HCT116 (cell line): ENCODE measurements around the gene LRRC4. TPM values are rescaled to one million over a fixed set of nuclear protein-coding genes. Genes with fewer than 3 reads are reported as not detected.

Source experiments
- ATAC-seq: fragments of 200-7000 bp; cut with Tn5 transposase; 2 replicates; pipeline ENCODE4 v1.9.1; 2020; ENCODE audit warnings: mild to moderate bottlenecking, moderate library complexity
- BruUV-seq: library from RNA; stranded (reverse); fragments of 400-500 nt; replicated peaks from 2 replicates; lab custom pipeline; 2021; lab: Mats Ljungman, UMichigan
- CTCF ChIA-PET: fragments of 300-600 bp; sonication (Branson Sonifier 250); formaldehyde crosslinking; loops from one replicate; lab custom pipeline; 2021; ENCODE audit warnings: antibody characterized with exemption; lab: Charles Lee
- POLR2A ChIA-PET: fragments of 300-600, 350-600 bp; sonication (Branson Sonifier 250); formaldehyde crosslinking; loops from one replicate; lab custom pipeline; 2021; ENCODE audit warnings: antibody characterized with exemption; lab: Charles Lee
- RAD21 ChIA-PET, 2 experiments: fragments of 300-600 bp; sonication (Branson Sonifier 250); formaldehyde crosslinking; loops; one replicate each; lab custom pipeline; 2023; ENCODE audit warnings: low total read pairs in 2 of 2; ENCODE audit not compliant: uncharacterized antibody in 2 of 2, unreplicated experiment in 2 of 2, low non-redundant PET in 1 of 2; lab: Charles Lee
- DNase-seq: peaks from one replicate; pipeline ENCODE4 v3.0.0-alpha.2; 2010; ENCODE audit warnings: low read depth, low spot score
- H2AFZ ChIP-seq: fragments of 200-600 bp; shearing (Covaris generic), sonication (generic); 2 replicates; pipeline ENCODE4 v1.6.1; 2017; ENCODE audit warnings: low read depth, mixed run types, mixed read lengths, antibody characterized with exemption, low read length; ENCODE audit not compliant: poor library complexity, severe bottlenecking
- H3K27ac ChIP-seq: 2 replicates; pipeline ENCODE4 v1.5.1; 2012; ENCODE audit warnings: low read depth, low read length
- H3K27me3 ChIP-seq: fragments of 200-600 bp; sonication (generic); 2 replicates; pipeline ENCODE4 v1.6.1; 2016; ENCODE audit warnings: mixed run types, low read length, mixed read lengths; ENCODE audit not compliant: insufficient read depth
- H3K36me3 ChIP-seq, 2 experiments: fragments of 200-500 bp in 1 of 2; fragments of 200-600 bp in 1 of 2; sonication (Bioruptor generic) in 1 of 2; sonication (generic) in 1 of 2; 2 replicates each; pipeline versions ENCODE4 v1.5.1 to v1.6.1; 2014 to 2016; ENCODE audit warnings: low read length in 2 of 2, inconsistent platforms in 1 of 2, mixed read lengths in 1 of 2, mixed run types in 1 of 2; ENCODE audit not compliant: insufficient read depth in 2 of 2, control insufficient read depth in 1 of 2
- H3K4me1 ChIP-seq, 2 experiments: fragments of 200-600 bp in 1 of 2; sonication (generic) in 1 of 2; 2 replicates each; pipeline versions ENCODE4 v1.5.1 to v1.6.1; 2012 to 2017; ENCODE audit warnings: low read length in 2 of 2, inconsistent platforms in 1 of 2, mild to moderate bottlenecking in 1 of 2, mixed read lengths in 1 of 2, mixed run types in 1 of 2, moderate library complexity in 1 of 2; ENCODE audit not compliant: insufficient read depth in 2 of 2, control insufficient read depth in 1 of 2
- H3K4me2 ChIP-seq: fragments of 200-600 bp; sonication (generic); 2 replicates; pipeline ENCODE4 v1.6.1; 2017; ENCODE audit warnings: mixed run types, low read length, mixed read lengths
- H3K4me3 ChIP-seq, 2 experiments: fragments of 200-600 bp in 1 of 2; sonication (generic) in 1 of 2; replicated peaks in 1 of 2; 2 replicates each; pipeline ENCODE4 v1.5.1; 2011 to 2016; ENCODE audit warnings: low read length in 2 of 2, control low read depth in 1 of 2, low read depth in 1 of 2, mild to moderate bottlenecking in 1 of 2, mixed read lengths in 1 of 2, mixed run types in 1 of 2
- H3K79me2 ChIP-seq: fragments of 200-600 bp; sonication (generic); 2 replicates; pipeline ENCODE4 v1.6.1; 2017; ENCODE audit warnings: mild to moderate bottlenecking, mixed run types, low read length, moderate library complexity, mixed read lengths; ENCODE audit not compliant: insufficient read depth
- H3K9ac ChIP-seq: fragments of 200-600 bp; sonication (generic); 2 replicates; pipeline ENCODE4 v1.6.1; 2016; ENCODE audit warnings: low read length, mixed read lengths
- H3K9me2 ChIP-seq: fragments of 200-600 bp; sonication (generic), shearing (Covaris generic); 2 replicates; pipeline ENCODE4 v1.6.1; 2017; ENCODE audit warnings: mixed run types, mild to moderate bottlenecking, moderate library complexity; ENCODE audit not compliant: insufficient read depth
- H3K9me3 ChIP-seq, 2 experiments: fragments of 200-500 bp in 1 of 2; fragments of 200-600 bp in 1 of 2; sonication (Bioruptor generic) in 1 of 2; sonication (generic) in 1 of 2; 2 replicates each; pipeline ENCODE4 v1.6.1; 2014 to 2017; ENCODE audit warnings: low read length in 2 of 2, mixed read lengths in 2 of 2, inconsistent platforms in 1 of 2, low read depth in 1 of 2, mild to moderate bottlenecking in 1 of 2, mixed run types in 1 of 2, moderate library complexity in 1 of 2; ENCODE audit not compliant: control insufficient read depth in 1 of 2, insufficient read depth in 1 of 2
- H4K20me1 ChIP-seq: fragments of 200-600 bp; sonication (generic), shearing (Covaris generic); 2 replicates; pipeline ENCODE4 v1.6.1; 2017; ENCODE audit warnings: mixed run types, mild to moderate bottlenecking, moderate library complexity; ENCODE audit not compliant: insufficient read depth
- CEBPB ChIP-seq: IDR thresholded peaks from 2 replicates; pipeline ENCODE4 v1.6.1; 2012; ENCODE audit warnings: low read depth
- CTCF ChIP-seq, 3 experiments: fragments of 200-600 bp in 1 of 3; sonication (generic) in 1 of 3; IDR thresholded peaks in 2 of 3; conservative IDR thresholded peaks in 1 of 3; 2 replicates each; pipeline ENCODE4 v1.5.1; 2012 to 2017; ENCODE audit warnings: low read depth in 2 of 3, low read length in 2 of 3, antibody characterized with exemption in 1 of 3, borderline replicate concordance in 1 of 3, control low read depth in 1 of 3, mild to moderate bottlenecking in 1 of 3, mixed read lengths in 1 of 3, mixed run types in 1 of 3, moderate library complexity in 1 of 3; ENCODE audit not compliant: insufficient read depth in 1 of 3
- EGR1 ChIP-seq: IDR thresholded peaks from 2 replicates; pipeline ENCODE4 v1.6.1; 2012; ENCODE audit warnings: low read depth
- ELF1 ChIP-seq: IDR thresholded peaks from 2 replicates; pipeline ENCODE4 v1.6.1; 2012; ENCODE audit warnings: low read depth, borderline replicate concordance
- EZH2 ChIP-seq: fragments of 200-600 bp; sonication (generic); IDR thresholded peaks from 2 replicates; pipeline ENCODE4 v1.6.1; 2017; ENCODE audit warnings: antibody characterized with exemption, mixed run types
- EZH2phosphoT487 ChIP-seq: fragments of 200-600 bp; IDR thresholded peaks from 2 replicates; pipeline ENCODE4 v1.6.1; 2018; ENCODE audit warnings: antibody characterized with exemption, borderline replicate concordance
- FOSL1 ChIP-seq: IDR thresholded peaks from 2 replicates; pipeline ENCODE4 v1.6.1; 2012; ENCODE audit warnings: low read depth
- MAX ChIP-seq: IDR thresholded peaks from 2 replicates; pipeline ENCODE4 v1.6.1; 2012
- POLR2A ChIP-seq: IDR thresholded peaks from 2 replicates; pipeline ENCODE4 v1.7.0; 2011; ENCODE audit warnings: borderline replicate concordance; ENCODE audit not compliant: insufficient read depth, insufficient read length; ENCODE audit errors: extremely low read depth
- TCF7L2 ChIP-seq: IDR thresholded peaks from 2 replicates; pipeline ENCODE4 v1.7.0; 2011; ENCODE audit warnings: borderline replicate concordance, inconsistent platforms; ENCODE audit not compliant: insufficient read depth, insufficient read length; ENCODE audit errors: extremely low read depth
- YY1 ChIP-seq: IDR thresholded peaks from 2 replicates; pipeline ENCODE4 v1.6.1; 2011; ENCODE audit warnings: low read length, low read depth, moderate library complexity, mild to moderate bottlenecking; ENCODE audit not compliant: insufficient replicate concordance; ENCODE audit errors: extremely low read depth
- ZFX ChIP-seq: fragments of 450-650 bp; IDR thresholded peaks from 2 replicates; pipeline ENCODE4 v1.6.1; 2017
- ZNF274 ChIP-seq: fragments of 200-500 bp; sonication (Bioruptor generic); IDR thresholded peaks from 2 replicates; pipeline ENCODE4 v1.6.1; 2014; ENCODE audit warnings: mild to moderate bottlenecking, low read depth, low read length, inconsistent platforms
- intact Hi-C: fragments of 100-400 bp; cut with micrococcal nuclease; formaldehyde crosslinking; loops from 2 replicates; pipeline ENCODE4 v1.10.0; 2022
- total RNA-seq: library from RNA; stranded (reverse); gene quantifications from one replicate; pipeline ENCODE4 v1.2.1, GENCODE V29; 2021; ENCODE audit not compliant: unreplicated experiment
- TF ChIP-seq, protein P1 (sequence below): IDR thresholded peaks from 2 replicates; pipeline ENCODE4 v1.6.1; 2012; ENCODE audit warnings: low read depth

The LRRC4 gene
- total RNA-seq, 1 experiment from 2014 or later: not detected

- DNase-seq: no peak
- no peak overlapping the region for H3K4me2 ChIP-seq
- ChIA-PET CTCF (no interaction called here), POLR2A (no interaction called here)
- no peak overlapping the region for H3K27ac ChIP-seq
- intact Hi-C loops: no loop called here
- H3K9me3 ChIP-seq: no peaks in the 10 kb centered on the region
- no peaks in the 10 kb centered on the region for H3K36me3 ChIP-seq
- no TSS peak for BruUV-seq
- no peak overlapping the region for H2AFZ ChIP-seq
- peak; percentile 47; the same call in 1 of the 2 replicates for ATAC-seq
- H3K9me2 ChIP-seq: no peaks in the 10 kb centered on the region
- no peaks in the 10 kb centered on the region for H3K27me3 ChIP-seq
- H3K4me3 ChIP-seq: no peak overlapping the region
- no peaks in the 10 kb centered on the region for H4K20me1 ChIP-seq
- TF ChIP-seq EGR1 (no peak), CEBPB (no peak), CTCF (IDR thresholded peaks at IDR 0.05 in 2 of 3, conservative IDR thresholded peaks at IDR 0.05 in 1 of 3; ENCODE audit: borderline replicate concordance in 1 of 3, insufficient read depth in 1 of 3, low read depth in 2 of 3, low read length in 2 of 3) (no peak), EZH2 (no peak), YY1 (no peak), EZH2phosphoT487 (no peak), ZNF274 (no peak), FOSL1 (no peak), TCF7L2 (no peak), MAX (no peak), POLR2A (no peak), ELF1 (no peak), ZFX (no peak)
- TF ChIP-seq, protein P1, sequence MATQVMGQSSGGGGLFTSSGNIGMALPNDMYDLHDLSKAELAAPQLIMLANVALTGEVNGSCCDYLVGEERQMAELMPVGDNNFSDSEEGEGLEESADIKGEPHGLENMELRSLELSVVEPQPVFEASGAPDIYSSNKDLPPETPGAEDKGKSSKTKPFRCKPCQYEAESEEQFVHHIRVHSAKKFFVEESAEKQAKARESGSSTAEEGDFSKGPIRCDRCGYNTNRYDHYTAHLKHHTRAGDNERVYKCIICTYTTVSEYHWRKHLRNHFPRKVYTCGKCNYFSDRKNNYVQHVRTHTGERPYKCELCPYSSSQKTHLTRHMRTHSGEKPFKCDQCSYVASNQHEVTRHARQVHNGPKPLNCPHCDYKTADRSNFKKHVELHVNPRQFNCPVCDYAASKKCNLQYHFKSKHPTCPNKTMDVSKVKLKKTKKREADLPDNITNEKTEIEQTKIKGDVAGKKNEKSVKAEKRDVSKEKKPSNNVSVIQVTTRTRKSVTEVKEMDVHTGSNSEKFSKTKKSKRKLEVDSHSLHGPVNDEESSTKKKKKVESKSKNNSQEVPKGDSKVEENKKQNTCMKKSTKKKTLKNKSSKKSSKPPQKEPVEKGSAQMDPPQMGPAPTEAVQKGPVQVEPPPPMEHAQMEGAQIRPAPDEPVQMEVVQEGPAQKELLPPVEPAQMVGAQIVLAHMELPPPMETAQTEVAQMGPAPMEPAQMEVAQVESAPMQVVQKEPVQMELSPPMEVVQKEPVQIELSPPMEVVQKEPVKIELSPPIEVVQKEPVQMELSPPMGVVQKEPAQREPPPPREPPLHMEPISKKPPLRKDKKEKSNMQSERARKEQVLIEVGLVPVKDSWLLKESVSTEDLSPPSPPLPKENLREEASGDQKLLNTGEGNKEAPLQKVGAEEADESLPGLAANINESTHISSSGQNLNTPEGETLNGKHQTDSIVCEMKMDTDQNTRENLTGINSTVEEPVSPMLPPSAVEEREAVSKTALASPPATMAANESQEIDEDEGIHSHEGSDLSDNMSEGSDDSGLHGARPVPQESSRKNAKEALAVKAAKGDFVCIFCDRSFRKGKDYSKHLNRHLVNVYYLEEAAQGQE: no peak
- TF ChIP-seq, all 23 proteins: peak for 0
- no peaks in the 10 kb centered on the region for H3K79me2 ChIP-seq
- H3K4me1 ChIP-seq: no peaks in the 10 kb centered on the region; a peak in 1 of 4 replicates
- RAD21 ChIA-PET: no interaction called here
- H3K9ac ChIP-seq: no peak overlapping the region
Observed at GRCh38 chr7:128053991-128054390, 22.8 kb upstream of the LRRC4 start.
